Measurements from ENCODE around the gene GIT2. TPM values are rescaled to one million over a fixed set of nuclear protein-coding genes. Genes with fewer than 3 reads are reported as not detected.

GIT2 gene
- total and polyA plus RNA-seq, 2 donors (not counting 1 experiment from before 2014, with no cell fraction given): 75.2 to 163 TPM

DNA sequence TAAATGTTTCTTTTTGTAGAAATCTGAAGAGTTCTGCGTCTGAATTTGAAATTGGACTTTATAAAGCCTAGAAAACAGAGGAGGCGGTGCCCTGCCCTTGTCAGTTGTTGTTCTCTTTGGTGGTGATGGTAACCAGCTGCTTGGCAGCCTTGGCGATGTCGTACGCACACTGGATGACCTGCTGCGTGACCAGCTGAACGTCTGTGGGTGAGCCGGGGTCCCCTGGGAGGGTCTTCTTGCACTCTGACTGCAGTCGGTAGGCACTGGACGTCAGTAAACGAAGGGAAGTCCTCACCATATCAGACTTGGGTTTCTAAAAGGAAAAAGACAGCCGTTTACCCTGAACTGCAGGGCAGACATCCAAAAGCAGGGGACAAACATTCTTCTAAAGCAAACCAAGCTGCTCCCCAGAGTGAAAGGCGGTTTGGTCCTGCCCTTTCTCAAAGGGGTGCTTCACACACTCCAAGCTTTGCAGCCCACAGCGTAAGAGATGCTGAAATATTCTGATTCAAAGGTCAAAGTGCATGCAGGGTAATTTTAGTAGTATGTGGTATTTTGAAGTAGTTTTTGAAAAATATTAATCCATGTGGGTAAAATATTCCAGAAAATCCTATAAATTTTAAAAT is 63.2 kb downstream of the GIT2 start:
- Mint-ChIP-seq H3K9me3 (ENCODE audit: insufficient read depth) (no peaks in the 10 kb centered on the region), H3K4me1 (no peaks in the 10 kb centered on the region), H3K27me3 (no peaks in the 10 kb centered on the region), H3K27ac (no peak overlapping the region), H3K4me3 (no peak overlapping the region)
- DNase-seq (no peak), ATAC-seq (ENCODE audit: low read depth) (no peak)
- no peaks in the 10 kb centered on the region for H3K9me3 ChIP-seq (ENCODE audit: control extremely low read depth in 1 of 3, control insufficient read depth in 2 of 3, insufficient read depth in 1 of 3, low read length in 2 of 3)
- no peak overlapping the region for H3K4me2 ChIP-seq (replicated peaks; ENCODE audit: low read depth, low read length, poor library complexity, severe bottlenecking)
- POLR2A ChIA-PET: no interaction called here
- H3K27ac ChIP-seq (ENCODE audit: low read length in 2 of 2): no peak overlapping the region
- no peak overlapping the region for H3K4me3 ChIP-seq (ENCODE audit: control extremely low read depth in 1 of 5, extremely low read depth in 1 of 5, insufficient read depth in 1 of 5, low read depth in 2 of 5, low read length in 4 of 5)
- peaks cover 24 to 73% of the 10 kb centered on the region in 2 experiments for H3K36me3 ChIP-seq (replicated peaks in 1 of 2; ENCODE audit: control extremely low read depth in 1 of 2, control insufficient read depth in 1 of 2, extremely low read depth in 1 of 2, insufficient read depth in 2 of 2, low read length in 1 of 2)
- no peaks in the 10 kb centered on the region for H3K4me1 ChIP-seq (ENCODE audit: control insufficient read depth in 2 of 2, insufficient read depth in 2 of 2, low read length in 2 of 2)
- no peaks in the 10 kb centered on the region for H4K20me1 ChIP-seq (ENCODE audit: control insufficient read depth, insufficient read depth, low read length, poor library complexity, severe bottlenecking)
- H3K27me3 ChIP-seq (replicated peaks in 1 of 4; ENCODE audit: control extremely low read depth in 1 of 4, control insufficient read depth in 3 of 4, insufficient read depth in 4 of 4, low read length in 3 of 4): no peaks in the 10 kb centered on the region
- intact Hi-C loops (cut with micrococcal nuclease): no loop called here
- TF ChIP-seq, protein P1, sequence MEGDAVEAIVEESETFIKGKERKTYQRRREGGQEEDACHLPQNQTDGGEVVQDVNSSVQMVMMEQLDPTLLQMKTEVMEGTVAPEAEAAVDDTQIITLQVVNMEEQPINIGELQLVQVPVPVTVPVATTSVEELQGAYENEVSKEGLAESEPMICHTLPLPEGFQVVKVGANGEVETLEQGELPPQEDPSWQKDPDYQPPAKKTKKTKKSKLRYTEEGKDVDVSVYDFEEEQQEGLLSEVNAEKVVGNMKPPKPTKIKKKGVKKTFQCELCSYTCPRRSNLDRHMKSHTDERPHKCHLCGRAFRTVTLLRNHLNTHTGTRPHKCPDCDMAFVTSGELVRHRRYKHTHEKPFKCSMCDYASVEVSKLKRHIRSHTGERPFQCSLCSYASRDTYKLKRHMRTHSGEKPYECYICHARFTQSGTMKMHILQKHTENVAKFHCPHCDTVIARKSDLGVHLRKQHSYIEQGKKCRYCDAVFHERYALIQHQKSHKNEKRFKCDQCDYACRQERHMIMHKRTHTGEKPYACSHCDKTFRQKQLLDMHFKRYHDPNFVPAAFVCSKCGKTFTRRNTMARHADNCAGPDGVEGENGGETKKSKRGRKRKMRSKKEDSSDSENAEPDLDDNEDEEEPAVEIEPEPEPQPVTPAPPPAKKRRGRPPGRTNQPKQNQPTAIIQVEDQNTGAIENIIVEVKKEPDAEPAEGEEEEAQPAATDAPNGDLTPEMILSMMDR (IDR thresholded peaks at IDR 0.05): no peak
- no peak for TF ChIP-seq EZH2 (IDR thresholded peaks at IDR 0.05; ENCODE audit: borderline replicate concordance, insufficient read depth, low read depth, low read length, poor library complexity, severe bottlenecking)
- peaks cover 3% of the 10 kb centered on the region for H3K79me2 ChIP-seq (ENCODE audit: control insufficient read depth, insufficient read depth, low read length)
- no peak overlapping the region for H3K9ac ChIP-seq (ENCODE audit: low read length)
- CTCF ChIA-PET: interaction anchor here (0.7 to 1.0 kb wide), 2 partner anchors 80 to 499 kb away, joined by 3 read pairs; no protein-coding TSS in a partner anchor
- 97% methylated on average over 13 of the region's 14 CpGs for WGBS (ENCODE audit: insufficient coverage)
- H2AFZ ChIP-seq (ENCODE audit: insufficient read depth, low read depth, low read length, poor library complexity, severe bottlenecking): no peak overlapping the region

GRCh38 chr12:109931143-109931542 is 65.0 kb downstream of the GIT2 start:
- WGBS (ENCODE audit: insufficient coverage): 100% methylated on average over 5 of the region's 5 CpGs
- Mint-ChIP-seq H3K27ac (no peak overlapping the region), H3K4me1 (peaks cover 2% of the 10 kb centered on the region), H3K27me3 (no peaks in the 10 kb centered on the region), H3K9me3 (ENCODE audit: insufficient read depth) (no peaks in the 10 kb centered on the region), H3K4me3 (no peak overlapping the region)
- H3K79me2 ChIP-seq (ENCODE audit: control insufficient read depth, insufficient read depth, low read length): peaks cover 3% of the 10 kb centered on the region
- peaks cover 18 to 68% of the 10 kb centered on the region in 2 experiments for H3K36me3 ChIP-seq (replicated peaks in 1 of 2; ENCODE audit: control extremely low read depth in 1 of 2, control insufficient read depth in 1 of 2, extremely low read depth in 1 of 2, insufficient read depth in 2 of 2, low read length in 1 of 2)
- CTCF ChIA-PET: interaction anchor here (1.1 to 1.7 kb wide), 2 partner anchors 78 to 86 kb away, joined by 3 to 5 read pairs; no protein-coding TSS in a partner anchor
- DNase-seq (no peak), ATAC-seq (ENCODE audit: low read depth) (no peak)
- H3K9ac ChIP-seq (ENCODE audit: low read length): no peak overlapping the region
- no peaks in the 10 kb centered on the region for H3K9me3 ChIP-seq (ENCODE audit: control extremely low read depth in 1 of 3, control insufficient read depth in 2 of 3, insufficient read depth in 1 of 3, low read length in 2 of 3)
- TF ChIP-seq EZH2 (IDR thresholded peaks at IDR 0.05; ENCODE audit: borderline replicate concordance, insufficient read depth, low read depth, low read length, poor library complexity, severe bottlenecking): no peak
- TF ChIP-seq, protein P1 (IDR thresholded peaks at IDR 0.05): no peak
- intact Hi-C loops (cut with micrococcal nuclease): no loop called here
- no peak overlapping the region for H3K4me2 ChIP-seq (replicated peaks; ENCODE audit: low read depth, low read length, poor library complexity, severe bottlenecking)
- H4K20me1 ChIP-seq (ENCODE audit: control insufficient read depth, insufficient read depth, low read length, poor library complexity, severe bottlenecking): no peaks in the 10 kb centered on the region
- H3K27me3 ChIP-seq (replicated peaks in 1 of 4; ENCODE audit: control extremely low read depth in 1 of 4, control insufficient read depth in 3 of 4, insufficient read depth in 4 of 4, low read length in 3 of 4): no peaks in the 10 kb centered on the region
- H2AFZ ChIP-seq (ENCODE audit: insufficient read depth, low read depth, low read length, poor library complexity, severe bottlenecking): no peak overlapping the region
- H3K27ac ChIP-seq (ENCODE audit: low read length in 2 of 2): no peak overlapping the region
- H3K4me1 ChIP-seq (ENCODE audit: control insufficient read depth in 2 of 2, insufficient read depth in 2 of 2, low read length in 2 of 2): no peaks in the 10 kb centered on the region
- no peak overlapping the region for H3K4me3 ChIP-seq (ENCODE audit: control extremely low read depth in 1 of 5, extremely low read depth in 1 of 5, insufficient read depth in 1 of 5, low read depth in 2 of 5, low read length in 4 of 5)
- POLR2A ChIA-PET: no interaction called here

Measured in B cell (primary cell).